ENCODE results near the gene THSD7B. TPM values are rescaled to one million over a fixed set of nuclear protein-coding genes. Genes with fewer than 3 reads are reported as not detected.

Gene THSD7B
- total and polyA plus RNA-seq, 2 experiments from 2014 or later, result 0.86 to 3.8 TPM

GRCh38 chr2:137383391-137383790 is 618.0 kb downstream of the THSD7B start:
- H3K36me3 Mint-ChIP-seq (ENCODE audit: low read depth), result peaks cover 25% of the 10 kb centered on the region
- 0 out of 2 replicates have a peak, but pooled peaks cover 9% of the 10 kb centered on the region for H3K9me2 ChIP-seq (ENCODE audit: insufficient read depth)
- H3F3A ChIP-seq (replicated peaks; ENCODE audit: low read depth), result no peaks in the 10 kb centered on the region
- no peaks in the 10 kb centered on the region for H4K20me1 ChIP-seq (replicated peaks; ENCODE audit: insufficient read depth)
- ATAC-seq, result no peak
- no peak overlapping the region for H2AFZ ChIP-seq
- TF ChIP-seq ZNF462 (CRISPR knock-in tag; IDR thresholded peaks at IDR 0.05), result no peak
- TF ChIP-seq EZH2phosphoT487 (IDR thresholded peaks at IDR 0.05; ENCODE audit: unreplicated experiment), result no peak
- no peak for TF ChIP-seq ZNF114 (CRISPR knock-in tag; IDR thresholded peaks at IDR 0.05)
- no peak for TF ChIP-seq JUNB (IDR thresholded peaks at IDR 0.05; ENCODE audit: unreplicated experiment)
- TF ChIP-seq ETS1 (IDR thresholded peaks at IDR 0.05), result no peak
- no peak for TF ChIP-seq EZH2 (IDR thresholded peaks at IDR 0.05; ENCODE audit: low read depth, unreplicated experiment)
- TF ChIP-seq REST (IDR thresholded peaks at IDR 0.05; ENCODE audit: unreplicated experiment), result no peak
- TF ChIP-seq STAT1 (IDR thresholded peaks at IDR 0.05; ENCODE audit: unreplicated experiment), result no peak
- TF ChIP-seq NANOG (IDR thresholded peaks at IDR 0.05; ENCODE audit: borderline replicate concordance), result no peak
- no peak for TF ChIP-seq CREB1 (CRISPR knock-in tag; IDR thresholded peaks at IDR 0.05; ENCODE audit: low read depth)
- no peak for TF ChIP-seq CTCF (conservative IDR thresholded peaks at IDR 0.05; ENCODE audit: low read depth in 2 of 2)
- no peak for TF ChIP-seq POLR2AphosphoS5 (IDR thresholded peaks at IDR 0.05; ENCODE audit: low read depth)
- TF ChIP-seq ZNF331 (CRISPR knock-in tag; IDR thresholded peaks at IDR 0.05; ENCODE audit: low read depth), result no peak
- no peaks in the 10 kb centered on the region for H3K79me2 ChIP-seq (replicated peaks; ENCODE audit: insufficient read depth)
- peaks cover 51% of the 10 kb centered on the region for H3K9me3 Mint-ChIP-seq
- no peaks in the 10 kb centered on the region; the same call in 1 of the 2 replicates for H3K36me3 ChIP-seq (ENCODE audit: insufficient read depth)
- DNase-seq (ENCODE audit: low spot score), result peak; percentile 48
- H3K4me3 Mint-ChIP-seq, result no peak overlapping the region
- H3K27me3 ChIP-seq (ENCODE audit: insufficient read depth), result no peaks in the 10 kb centered on the region
- H3K27me3 Mint-ChIP-seq (ENCODE audit: insufficient read depth, low read depth, poor library complexity), result peaks cover 1% of the 10 kb centered on the region
- H3K4me1 ChIP-seq (ENCODE audit: insufficient read depth), result no peaks in the 10 kb centered on the region
- peaks cover 2% of the 10 kb centered on the region; the same call in 2 of the 3 replicates for H3K4me1 Mint-ChIP-seq
- no peak overlapping the region for H3K27ac Mint-ChIP-seq
- H3K27ac ChIP-seq (ENCODE audit: low read depth), result no peak overlapping the region
- H3K4me3 ChIP-seq, result no peak overlapping the region
- no peak overlapping the region for H3K4me2 ChIP-seq
